ENCODE data around the gene EPC2. TPM values are rescaled to one million over a fixed set of nuclear protein-coding genes. Genes with fewer than 3 reads are reported as not detected.

The EPC2 gene
- polyA plus RNA-seq, 1 experiment: 24.7 TPM

GRCh38 chr2:148622366-148622765, 22.2 kb upstream of the EPC2 start:
- DNase-seq (ENCODE audit: low read depth, low spot score): no peak
- CTCF ChIA-PET: no interaction called here
- Histone ChIP-seq H3K4me3 (ENCODE audit: low read depth, low read length) (no peak overlapping the region), H3K27me3 (ENCODE audit: control insufficient read depth, insufficient read depth, low read length) (peaks cover 3% of the 10 kb centered on the region), H3K9me3 (ENCODE audit: control insufficient read depth, insufficient read depth, low read length) (no peaks in the 10 kb centered on the region), H3K27ac (ENCODE audit: low read depth, low read length) (no peak overlapping the region)
- POLR2A ChIA-PET: no interaction called here
- no peak for TF ChIP-seq CTCF (IDR thresholded peaks at IDR 0.05; ENCODE audit: low read depth, low read length)

GRCh38 chr2:148623086-148623485, 21.5 kb upstream of the EPC2 start:
- CTCF ChIA-PET: no interaction called here
- Histone ChIP-seq H3K27ac (ENCODE audit: low read depth, low read length) (no peak overlapping the region), H3K9me3 (ENCODE audit: control insufficient read depth, insufficient read depth, low read length) (no peaks in the 10 kb centered on the region), H3K4me3 (ENCODE audit: low read depth, low read length) (no peak overlapping the region), H3K27me3 (ENCODE audit: control insufficient read depth, insufficient read depth, low read length) (peaks cover 3% of the 10 kb centered on the region)
- TF ChIP-seq CTCF (IDR thresholded peaks at IDR 0.05; ENCODE audit: low read depth, low read length): no peak
- no peak for DNase-seq (ENCODE audit: low read depth, low spot score)
- POLR2A ChIA-PET: no interaction called here

- no peak overlapping the region for H3K27ac ChIP-seq (ENCODE audit: low read depth, low read length)
- CTCF ChIA-PET: no interaction called here
- no peak for TF ChIP-seq CTCF (IDR thresholded peaks at IDR 0.05; ENCODE audit: low read depth, low read length)
- no peak overlapping the region for H3K4me3 ChIP-seq (ENCODE audit: low read depth, low read length)
- no peak for DNase-seq (ENCODE audit: low read depth, low spot score)
- H3K27me3 ChIP-seq (ENCODE audit: control insufficient read depth, insufficient read depth, low read length): peaks cover 3% of the 10 kb centered on the region
- no peaks in the 10 kb centered on the region for H3K9me3 ChIP-seq (ENCODE audit: control insufficient read depth, insufficient read depth, low read length)
- POLR2A ChIA-PET: no interaction called here
Observed at GRCh38 chr2:148627224-148627623, 17.3 kb upstream of the EPC2 start.

- Histone ChIP-seq H3K27me3 (ENCODE audit: control insufficient read depth, insufficient read depth, low read length) (peaks cover 2% of the 10 kb centered on the region), H3K27ac (ENCODE audit: low read depth, low read length) (no peak overlapping the region), H3K4me3 (ENCODE audit: low read depth, low read length) (no peak overlapping the region), H3K9me3 (ENCODE audit: control insufficient read depth, insufficient read depth, low read length) (no peaks in the 10 kb centered on the region)
- TF ChIP-seq CTCF (IDR thresholded peaks at IDR 0.05; ENCODE audit: low read depth, low read length): no peak
- CTCF ChIA-PET: no interaction called here
- DNase-seq (ENCODE audit: low read depth, low spot score): no peak
- POLR2A ChIA-PET: no interaction called here
Observed at GRCh38 chr2:148634749-148635148, 9.8 kb upstream of the EPC2 start.

GRCh38 chr2:148638543-148638942, 6.0 kb upstream of the EPC2 start:
- H3K27ac ChIP-seq (ENCODE audit: low read depth, low read length): no peak overlapping the region
- peaks cover 7% of the 10 kb centered on the region for H3K27me3 ChIP-seq (ENCODE audit: control insufficient read depth, insufficient read depth, low read length)
- DNase-seq (ENCODE audit: low read depth, low spot score): no peak
- no peaks in the 10 kb centered on the region for H3K9me3 ChIP-seq (ENCODE audit: control insufficient read depth, insufficient read depth, low read length)
- H3K4me3 ChIP-seq (ENCODE audit: low read depth, low read length): no peak overlapping the region
- TF ChIP-seq CTCF (IDR thresholded peaks at IDR 0.05; ENCODE audit: low read depth, low read length): no peak
- ChIA-PET CTCF (interaction anchor here (0.6 kb wide), 1 partner anchor 354 kb away, joined by 4 read pairs; no protein-coding TSS in a partner anchor), POLR2A (no interaction called here)

Measured in AG04450 (cell line).